GM12891 (cell line): ENCODE data around the gene THOP1.

ENCODE experiments used
- POLR2A ChIP-seq: IDR thresholded peaks from 2 replicates; pipeline ENCODE4 v1.6.1; 2011; ENCODE audit warnings: low read depth, low read length, control low read depth
- POLR2AphosphoS5 ChIP-seq: IDR thresholded peaks from 2 replicates; pipeline ENCODE4 v1.6.1; 2011; ENCODE audit warnings: low read depth, low read length, control low read depth
- TAF1 ChIP-seq: IDR thresholded peaks from 2 replicates; pipeline ENCODE4 v1.6.1; 2011; ENCODE audit warnings: low read depth, low read length, control low read depth

DNA sequence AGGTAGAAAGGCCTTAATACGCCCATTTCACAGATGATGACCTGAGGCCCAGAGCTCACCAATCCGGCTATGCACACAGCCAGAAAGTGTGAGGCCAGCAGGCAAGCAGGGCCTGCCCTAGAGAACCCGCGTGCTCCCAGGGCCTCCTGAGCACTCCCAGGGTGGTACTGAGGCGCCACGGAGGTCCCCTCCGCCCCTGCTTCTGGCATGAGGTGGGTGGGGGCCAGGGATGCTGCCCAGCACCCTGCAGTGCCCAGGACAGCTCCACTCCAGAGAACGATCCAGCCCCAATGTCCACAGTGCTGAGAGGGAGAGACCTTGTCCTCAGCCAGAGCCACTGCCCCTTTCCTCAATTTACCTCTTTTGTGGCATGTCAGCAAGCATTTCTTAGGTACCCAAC is 16.1 kb upstream of the THOP1 start:
- TF ChIP-seq POLR2AphosphoS5 (no peak), POLR2A (no peak), TAF1 (no peak)
